Loucy (cell line): ENCODE measurements around the gene LYRM9.

Source experiments
- H2AFZ ChIP-seq: fragments of 200-600 bp; sonication (generic); 2 replicates; pipeline ENCODE4 v1.6.0; 2016; ENCODE audit warnings: antibody characterized with exemption, mild to moderate bottlenecking, low read length, moderate library complexity
- H3F3A ChIP-seq: fragments of 200-600 bp; 2 replicates; pipeline ENCODE4 v1.6.0; 2016; ENCODE audit warnings: antibody characterized with exemption, low read depth, mild to moderate bottlenecking
- H3K27me3 ChIP-seq: fragments of 200-600 bp; sonication (generic); 2 replicates; pipeline ENCODE4 v1.6.1; 2014; ENCODE audit warnings: low read length, mild to moderate bottlenecking; ENCODE audit not compliant: insufficient read depth, poor library complexity, severe bottlenecking
- H3K36me3 ChIP-seq: fragments of 200-600 bp; sonication (generic); 2 replicates; pipeline ENCODE4 v1.6.1; 2016; ENCODE audit warnings: low read length; ENCODE audit not compliant: insufficient read depth
- H3K4me1 ChIP-seq: fragments of 200-600 bp; sonication (generic); 2 replicates; pipeline ENCODE4 v1.5.1; 2014; ENCODE audit warnings: low read length, mild to moderate bottlenecking; ENCODE audit not compliant: insufficient read depth, poor library complexity, severe bottlenecking
- H3K4me2 ChIP-seq: fragments of 200-600 bp; sonication (generic); 2 replicates; pipeline ENCODE4 v1.6.0; 2014; ENCODE audit warnings: antibody characterized with exemption, low read length, low read depth, mild to moderate bottlenecking; ENCODE audit not compliant: poor library complexity, severe bottlenecking
- H3K4me3 ChIP-seq: fragments of 200-600 bp; sonication (generic); 2 replicates; pipeline ENCODE4 v1.5.1; 2014; ENCODE audit warnings: low read length, mild to moderate bottlenecking, mixed read lengths; ENCODE audit not compliant: poor library complexity, severe bottlenecking
- H3K79me2 ChIP-seq: fragments of 200-600 bp; sonication (generic); 2 replicates; pipeline ENCODE4 v1.6.1; 2014; ENCODE audit warnings: low read length; ENCODE audit not compliant: insufficient read depth
- H3K9ac ChIP-seq: fragments of 200-600 bp; sonication (generic); 2 replicates; pipeline ENCODE4 v1.6.0; 2014; ENCODE audit warnings: mild to moderate bottlenecking, low read depth, low read length, moderate library complexity; ENCODE audit not compliant: poor library complexity, severe bottlenecking
- H3K9me2 ChIP-seq: fragments of 200-600 bp; sonication (generic); replicated peaks from 2 replicates; pipeline ENCODE4 v1.6.1; 2016; ENCODE audit warnings: low read depth, low read length, mixed read lengths
- H3K9me3 ChIP-seq: fragments of 200-600 bp; sonication (generic); 2 replicates; pipeline ENCODE4 v1.6.1; 2014; ENCODE audit warnings: mild to moderate bottlenecking, antibody characterized with exemption, low read length, low read depth; ENCODE audit not compliant: insufficient read depth
- H4K20me1 ChIP-seq: fragments of 200-600 bp; sonication (generic); 2 replicates; pipeline ENCODE4 v1.6.0; 2014; ENCODE audit warnings: antibody characterized with exemption, low read length, mild to moderate bottlenecking; ENCODE audit not compliant: insufficient read depth, poor library complexity, severe bottlenecking
- CTCF ChIP-seq: fragments of 200-600 bp; sonication (generic); conservative IDR thresholded peaks from 2 replicates; pipeline ENCODE4 v1.5.1; 2014; ENCODE audit warnings: mild to moderate bottlenecking, antibody characterized with exemption, low read length
- EZH2phosphoT487 ChIP-seq: fragments of 200-600 bp; IDR thresholded peaks from 2 replicates; pipeline ENCODE4 v1.6.1; 2018; ENCODE audit warnings: antibody characterized with exemption, mild to moderate bottlenecking, moderate library complexity, borderline replicate concordance

The LYRM9 gene

DNA sequence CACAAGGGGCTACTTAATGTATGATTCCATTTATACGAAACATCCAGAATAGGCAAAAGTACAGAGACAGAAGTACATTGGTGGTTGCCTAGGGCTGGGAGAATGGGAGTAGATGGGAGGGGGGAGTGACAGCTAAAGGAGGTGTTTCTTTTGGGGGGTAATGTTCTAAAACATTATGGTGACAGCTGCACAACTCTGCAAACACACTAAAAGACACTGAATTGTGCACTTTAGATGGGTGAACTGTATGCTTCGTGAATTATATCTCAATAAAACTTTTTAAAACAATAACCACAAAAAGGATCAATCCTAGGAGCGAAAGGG lies 661 bp downstream of the LYRM9 start:
- peak overlapping the region; percentile 82 for H3K4me2 ChIP-seq
- peaks cover 14% of the 10 kb centered on the region for H3K4me1 ChIP-seq
- no peaks in the 10 kb centered on the region for H3K9me3 ChIP-seq
- H3K4me3 ChIP-seq = peak overlapping the region; percentile 74
- no peaks in the 10 kb centered on the region for H3K9me2 ChIP-seq
- no peaks in the 10 kb centered on the region for H3K36me3 ChIP-seq
- no peaks in the 10 kb centered on the region for H3K27me3 ChIP-seq
- H3F3A ChIP-seq = no peaks in the 10 kb centered on the region
- H3K9ac ChIP-seq = peak overlapping the region; percentile 75
- TF ChIP-seq CTCF (no peak), EZH2phosphoT487 (no peak)
- H3K79me2 ChIP-seq = no peaks in the 10 kb centered on the region
- H4K20me1 ChIP-seq = no peaks in the 10 kb centered on the region
- peak overlapping the region; percentile 78 for H2AFZ ChIP-seq

- Histone ChIP-seq H3K9me2 (no peaks in the 10 kb centered on the region), H3K4me2 (no peak overlapping the region)
Observed at GRCh38 chr17:27891841-27892240, 1.3 kb downstream of the LYRM9 start.

GRCh38 chr17:27889711-27890251 lies 3.4 kb downstream of the LYRM9 start:
- Histone ChIP-seq H3K79me2 (no peaks in the 10 kb centered on the region), H3K9me2 (no peaks in the 10 kb centered on the region), H3K9me3 (no peaks in the 10 kb centered on the region), H3K4me2 (no peak overlapping the region), H4K20me1 (no peaks in the 10 kb centered on the region), H3F3A (no peaks in the 10 kb centered on the region), H3K36me3 (no peaks in the 10 kb centered on the region), H3K4me3 (no peak overlapping the region), H3K9ac (no peak overlapping the region), H3K4me1 (peaks cover 14% of the 10 kb centered on the region), H3K27me3 (no peaks in the 10 kb centered on the region), H2AFZ (no peak overlapping the region)
- TF ChIP-seq EZH2phosphoT487 = no peak
- TF ChIP-seq CTCF = no peak

More at GRCh38 chr17:27891841-27892240, 1.3 kb downstream of the LYRM9 start:
- H3K9ac ChIP-seq = peak overlapping the region; percentile 75
- H3K9me3 ChIP-seq = no peaks in the 10 kb centered on the region
- no peaks in the 10 kb centered on the region for H3K27me3 ChIP-seq
- TF ChIP-seq EZH2phosphoT487 (no peak), CTCF (no peak)
- no peaks in the 10 kb centered on the region for H3F3A ChIP-seq
- H3K4me3 ChIP-seq = no peak overlapping the region
- H3K79me2 ChIP-seq = no peaks in the 10 kb centered on the region
- H3K4me1 ChIP-seq = peaks cover 14% of the 10 kb centered on the region
- H3K36me3 ChIP-seq = no peaks in the 10 kb centered on the region
- no peak overlapping the region for H2AFZ ChIP-seq
- H4K20me1 ChIP-seq = no peaks in the 10 kb centered on the region
